ENCODE results near the gene WWC1.
"Not testable (repeated sequence)": the region's sequence is repeated elsewhere in the genome, so short reads cannot be mapped to it uniquely, and the experiment has no call there.

WWC1 gene

GRCh38 chr5:168328814-168329213, 37.4 kb downstream of the WWC1 start:
- FAIRE-seq (no peak), DNase-seq (ENCODE audit: insufficient read length, low spot score) (no peak)

DNA sequence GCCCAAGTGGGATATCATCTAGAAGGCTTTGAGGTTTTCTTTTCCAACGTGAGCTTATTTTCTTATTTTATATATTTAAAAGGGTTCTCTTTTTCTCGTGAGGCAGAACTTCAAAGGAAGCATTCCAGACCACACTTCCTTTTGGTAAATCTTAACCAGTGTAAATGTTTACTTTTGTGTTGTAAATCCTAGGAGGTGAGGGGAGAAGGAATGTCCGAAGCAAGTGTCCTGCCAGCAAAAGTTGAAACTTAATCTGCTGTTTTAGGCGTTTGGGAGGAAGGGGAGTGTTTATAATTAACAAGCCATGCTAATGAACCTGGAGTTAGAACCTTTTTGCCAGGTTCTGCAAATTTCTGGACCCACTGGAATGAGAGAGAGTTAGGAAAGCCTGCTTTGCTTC, 37.9 kb downstream of the WWC1 start:
- FAIRE-seq (no peak), DNase-seq (ENCODE audit: insufficient read length, low spot score) (no peak)

DNA sequence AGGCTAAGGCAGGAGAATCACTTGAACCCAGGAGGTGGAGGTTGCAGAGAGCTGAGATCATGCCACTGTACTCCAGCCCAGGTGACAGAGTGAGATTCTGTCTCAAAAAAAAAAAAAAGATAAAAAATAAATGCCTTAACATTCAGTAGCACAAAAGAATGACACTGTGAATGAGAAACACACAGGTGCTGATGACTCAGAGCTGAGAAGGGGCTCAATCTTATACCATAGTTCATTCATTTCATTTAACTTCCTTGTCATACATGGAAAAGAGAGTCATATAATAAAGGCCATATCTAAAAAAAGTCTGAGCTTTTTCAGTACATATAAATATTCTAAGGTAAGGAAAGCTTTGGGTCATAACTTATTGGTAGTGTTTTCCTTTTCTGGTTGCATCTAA, 40.6 kb downstream of the WWC1 start:
- FAIRE-seq, result no peak

DNA sequence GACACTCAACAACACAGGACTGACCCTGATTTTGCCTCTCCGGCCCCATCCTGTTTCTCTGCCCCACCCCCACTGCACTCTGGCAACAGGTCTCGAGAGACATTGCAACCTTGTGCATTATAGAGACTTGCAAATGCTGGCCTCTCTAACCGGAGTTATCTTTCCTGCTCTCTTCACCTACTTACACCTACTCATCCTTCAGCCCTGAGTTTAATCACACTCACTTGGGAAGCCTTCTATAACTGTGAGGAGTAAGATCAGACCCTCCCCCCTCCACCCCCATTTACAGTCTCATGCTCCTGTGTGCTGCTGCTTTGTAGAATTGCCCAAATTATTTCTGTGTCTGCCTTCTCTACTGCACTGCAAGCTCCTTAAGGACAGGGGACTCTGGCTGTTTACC, 42.8 kb downstream of the WWC1 start:
- FAIRE-seq (no peak), DNase-seq (ENCODE audit: insufficient read length, low spot score) (no peak)

More for the DNA sequence above, 40.6 kb downstream of the WWC1 start:
- no peak for DNase-seq (ENCODE audit: insufficient read length, low spot score)

DNA sequence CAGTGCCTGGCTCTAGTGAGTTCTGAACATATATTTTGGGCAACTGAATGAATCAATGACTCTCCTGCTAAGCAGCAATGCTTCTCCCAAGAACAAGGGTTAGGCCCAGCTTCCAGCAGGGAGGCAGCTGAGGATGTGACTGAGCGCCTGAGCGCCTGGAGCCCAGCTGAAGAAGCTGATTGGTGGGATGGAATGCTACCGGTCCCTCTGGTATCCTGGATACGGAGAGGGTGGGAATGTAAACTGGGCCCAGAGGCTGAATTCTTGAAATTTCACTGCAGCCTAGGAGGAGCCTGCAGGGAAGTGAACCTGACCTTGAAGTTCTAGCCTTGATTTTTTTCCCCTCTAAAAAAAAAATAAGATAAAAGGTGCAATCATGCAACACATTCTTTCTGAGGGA, 43.2 kb downstream of the WWC1 start:
- FAIRE-seq, result peak; percentile 44
- DNase-seq (ENCODE audit: insufficient read length, low spot score), result peak; percentile 87

GRCh38 chr5:168337361-168337760, 45.9 kb downstream of the WWC1 start:
- FAIRE-seq (no peak), DNase-seq (ENCODE audit: insufficient read length, low spot score) (no peak)

DNA sequence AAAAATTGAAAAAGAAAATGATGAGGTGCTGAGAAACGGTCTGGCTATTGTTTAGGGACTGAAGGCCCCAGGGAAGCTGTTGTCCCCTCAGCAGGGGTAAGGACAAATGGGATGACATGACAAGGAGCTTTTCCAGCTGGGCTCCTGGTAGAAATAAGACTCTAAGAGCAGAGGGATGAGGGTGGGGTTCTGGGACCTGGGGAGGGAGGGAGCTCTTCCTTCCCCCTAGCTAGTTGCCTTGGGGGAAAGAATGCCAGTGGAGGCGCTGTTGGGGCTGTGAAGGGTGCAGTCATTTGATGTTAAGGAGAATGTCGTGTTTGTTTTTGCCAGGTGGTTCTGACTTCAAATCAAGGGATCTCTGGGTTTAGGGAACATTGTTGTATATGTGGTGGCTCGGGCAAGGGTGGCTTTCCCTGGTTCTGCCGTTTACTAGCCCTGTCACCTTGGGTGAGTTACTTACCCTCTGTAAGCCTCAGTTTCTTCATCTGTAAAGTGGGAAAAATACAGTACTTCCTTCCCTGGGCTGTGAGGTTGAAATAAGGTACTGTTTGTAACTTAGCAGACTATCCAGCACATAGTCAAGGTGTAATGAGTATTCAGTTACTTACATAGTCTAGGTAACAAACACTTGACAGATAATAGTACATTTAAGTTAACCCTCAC, 47.8 kb downstream of the WWC1 start:
- DNase-seq (ENCODE audit: insufficient read length, low spot score) (no peak), FAIRE-seq (no peak)

DNA sequence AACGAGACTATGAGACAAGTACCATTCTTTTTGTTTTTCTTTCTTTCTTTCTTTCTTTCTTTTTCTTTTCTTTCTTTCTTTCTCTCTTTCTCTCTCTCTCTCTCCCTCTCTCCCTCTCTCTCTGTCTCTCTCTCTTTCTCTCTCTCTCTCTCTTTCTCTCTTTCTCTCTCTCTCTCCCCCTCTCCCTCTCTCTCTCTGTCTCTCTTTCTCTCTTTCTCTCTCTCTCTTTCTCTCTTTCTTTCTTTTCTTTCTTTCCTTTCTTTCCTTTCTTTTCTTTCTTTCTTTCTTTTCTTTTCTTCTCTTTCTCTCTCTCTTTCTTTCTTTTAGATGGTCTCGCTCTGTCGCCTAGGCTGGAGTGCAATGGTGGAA, 48.3 kb downstream of the WWC1 start:
- not testable (repeated sequence) for DNase-seq (ENCODE audit: insufficient read length, low spot score); FAIRE-seq

DNA sequence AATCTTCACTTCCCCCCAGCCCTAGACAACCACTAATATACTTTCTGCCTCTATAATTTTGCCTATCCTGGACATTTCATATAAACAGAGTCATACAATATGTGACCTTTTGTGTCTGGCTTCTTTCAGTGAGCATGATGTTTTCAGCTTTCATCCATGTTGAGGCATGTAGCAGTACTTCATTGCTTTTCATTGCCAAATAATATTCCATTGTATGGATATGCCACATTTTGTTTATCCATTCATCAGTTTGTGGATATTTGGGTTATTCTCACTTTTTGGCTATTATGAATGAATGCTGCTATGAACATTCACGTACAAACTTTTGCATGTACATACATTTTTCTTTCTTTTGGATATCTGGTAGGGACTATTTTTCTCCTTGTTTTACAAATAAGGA, 49.0 kb downstream of the WWC1 start:
- FAIRE-seq, result no peak

DNA sequence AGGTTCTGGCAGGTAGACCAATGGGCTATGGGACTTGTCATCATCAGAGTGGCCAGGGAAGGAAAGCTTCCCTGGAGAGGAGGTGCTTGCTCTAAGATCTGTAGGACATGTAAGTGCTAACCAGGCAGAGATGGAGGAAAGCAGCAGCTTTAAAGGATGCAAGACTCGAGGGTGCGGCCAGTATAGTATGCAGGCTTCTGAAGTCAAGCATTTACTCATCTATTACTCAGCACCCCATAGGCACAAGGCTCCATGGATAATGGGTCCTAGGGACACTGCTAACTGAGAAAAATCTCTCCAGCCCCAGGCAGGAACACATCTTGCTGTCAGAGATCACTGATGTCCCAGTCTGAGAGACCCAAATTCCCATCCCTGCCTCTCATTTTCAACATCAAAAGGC, 49.7 kb downstream of the WWC1 start:
- FAIRE-seq, result no peak
- no peak for DNase-seq (ENCODE audit: insufficient read length, low spot score)

More for the DNA sequence above, 49.0 kb downstream of the WWC1 start:
- DNase-seq (ENCODE audit: insufficient read length, low spot score), result no peak

- no peak for FAIRE-seq
Observed at GRCh38 chr5:168342151-168342825, 50.8 kb downstream of the WWC1 start.

GRCh38 chr5:168342985-168343384, 51.5 kb downstream of the WWC1 start:
- FAIRE-seq, result no peak
- DNase-seq (ENCODE audit: insufficient read length, low spot score), result no peak

More at GRCh38 chr5:168342151-168342825, 50.8 kb downstream of the WWC1 start:
- DNase-seq (ENCODE audit: insufficient read length, low spot score), result peak; percentile 31

GRCh38 chr5:168346417-168346816, 55.0 kb downstream of the WWC1 start:
- DNase-seq (ENCODE audit: insufficient read length, low spot score) (no peak), FAIRE-seq (no peak)

GRCh38 chr5:168347368-168348083, 56.1 kb downstream of the WWC1 start:
- FAIRE-seq (no peak), DNase-seq (ENCODE audit: insufficient read length, low spot score) (no peak)

DNA sequence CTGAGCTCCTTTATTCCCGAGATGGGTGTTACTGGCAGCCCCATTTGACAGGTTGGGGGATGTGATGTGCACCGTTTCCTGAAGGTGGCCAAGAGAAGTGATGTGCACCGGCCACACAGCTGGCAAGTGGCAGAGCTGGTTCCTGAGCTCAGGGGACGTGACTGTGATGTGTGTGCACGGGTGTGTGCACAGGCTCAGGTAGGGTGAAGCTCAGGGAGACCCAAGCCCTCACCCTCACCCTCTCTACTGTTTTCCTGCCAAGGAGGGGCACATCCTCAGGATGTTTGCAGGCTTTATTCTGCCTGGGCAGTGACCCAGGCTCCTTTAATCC, 56.6 kb downstream of the WWC1 start:
- no peak for FAIRE-seq
- no peak for DNase-seq (ENCODE audit: insufficient read length, low spot score)

DNA sequence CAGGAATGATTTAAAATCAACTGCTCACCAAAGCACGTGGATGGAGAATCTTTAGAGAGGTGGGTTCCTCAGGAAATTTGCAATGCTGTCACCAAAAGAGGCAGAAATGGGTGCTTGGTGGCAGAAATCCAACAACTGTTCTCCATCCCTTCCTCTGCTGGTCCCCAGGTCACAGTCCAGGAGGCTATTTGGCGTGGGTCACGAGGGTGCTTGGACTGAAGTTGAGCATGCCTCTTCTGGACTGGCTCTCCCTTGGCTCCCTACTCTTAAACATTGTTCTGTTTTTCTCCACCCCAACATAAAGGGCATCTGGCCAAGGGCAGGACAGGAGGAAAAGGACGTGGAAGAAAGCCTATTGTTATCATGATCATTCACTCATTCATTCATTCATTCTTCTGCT, 58.9 kb downstream of the WWC1 start:
- no peak for DNase-seq (ENCODE audit: insufficient read length, low spot score)
- FAIRE-seq, result peak; percentile 49

DNA sequence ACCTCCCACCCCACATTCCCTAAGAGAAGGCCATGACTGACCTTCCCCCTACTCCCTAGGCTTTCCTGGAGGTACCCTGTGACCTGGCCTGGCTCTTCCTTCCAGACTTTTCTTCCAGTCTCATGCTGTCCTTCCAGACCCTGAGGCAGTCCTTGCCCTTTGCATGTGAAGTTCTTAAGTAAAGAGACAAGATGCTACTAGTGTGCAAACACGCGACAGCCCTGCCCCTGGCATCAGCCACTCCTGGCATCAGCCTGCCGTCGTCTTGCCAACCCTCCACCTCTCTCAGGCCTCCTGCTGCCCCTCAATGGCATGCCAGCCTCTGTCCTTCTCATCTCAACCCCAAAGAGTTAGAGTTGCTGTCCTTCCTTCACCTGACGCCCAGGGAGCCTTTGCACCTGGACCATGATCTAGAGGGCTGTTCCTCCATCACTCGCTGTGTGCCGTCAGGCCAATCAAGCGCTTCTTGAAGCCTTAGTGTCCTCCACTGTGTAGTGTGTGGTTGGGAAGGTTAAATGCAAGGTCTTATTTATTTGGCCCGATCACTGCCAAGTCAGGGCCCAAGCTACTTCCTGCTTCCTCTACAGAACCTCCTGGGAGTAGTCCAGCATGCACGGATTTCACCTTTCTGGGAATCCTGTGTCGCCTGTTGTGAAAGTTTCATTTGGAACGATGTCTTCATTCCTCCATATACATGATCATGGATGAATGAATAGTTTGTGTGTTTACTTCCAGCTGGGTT, 61.9 kb downstream of the WWC1 start:
- FAIRE-seq (peak; percentile 9), DNase-seq (ENCODE audit: insufficient read length, low spot score) (no peak)

DNA sequence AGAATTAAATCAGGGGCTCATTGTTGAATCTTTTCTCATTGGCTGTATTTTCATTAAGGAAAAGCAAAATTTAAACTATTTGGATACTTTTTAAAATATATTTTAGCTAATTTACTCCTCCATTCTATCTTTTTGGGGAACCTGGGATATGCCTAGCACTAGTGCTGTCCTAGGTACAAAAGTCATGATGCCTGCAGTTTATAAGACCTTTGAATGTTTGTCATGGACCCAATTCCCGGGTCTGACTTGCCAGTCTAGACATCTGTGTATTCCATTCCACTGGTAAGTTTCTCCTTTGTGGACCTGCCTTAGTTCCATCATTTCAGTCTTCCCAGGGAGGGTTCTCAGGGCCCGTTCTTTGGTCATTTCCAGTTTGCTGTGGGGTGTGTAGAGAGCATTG, 63.0 kb downstream of the WWC1 start:
- FAIRE-seq (no peak), DNase-seq (ENCODE audit: insufficient read length, low spot score) (no peak)

- FAIRE-seq (peak; percentile 58), DNase-seq (ENCODE audit: insufficient read length, low spot score) (no peak)
Observed at GRCh38 chr5:168356171-168356570, 64.7 kb downstream of the WWC1 start.

DNA sequence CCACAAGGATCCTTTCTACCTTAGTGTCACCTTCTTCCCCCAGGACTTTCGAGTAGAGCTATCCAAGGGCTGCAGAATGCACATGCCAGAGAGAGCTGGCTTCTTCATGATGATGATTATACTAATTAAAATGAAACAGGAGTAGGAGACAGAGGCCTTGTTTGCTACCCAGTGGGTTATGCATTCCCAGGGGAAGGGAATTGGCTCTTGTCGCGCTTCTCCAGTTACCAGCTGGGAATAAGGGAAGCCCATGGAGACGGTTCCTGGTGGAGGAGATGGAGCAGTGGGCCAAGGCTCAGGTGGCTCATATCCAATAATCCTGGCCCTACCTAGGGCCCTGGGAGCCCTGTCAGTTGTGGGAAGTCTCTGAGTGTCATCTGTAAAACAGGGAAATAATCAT, 65.1 kb downstream of the WWC1 start:
- DNase-seq (ENCODE audit: insufficient read length, low spot score) (no peak), FAIRE-seq (no peak)

GRCh38 chr5:168357876-168358275, 66.4 kb downstream of the WWC1 start:
- DNase-seq (ENCODE audit: insufficient read length, low spot score), result no peak
- FAIRE-seq, result no peak
